ENCODE data around the gene FFAR1.

The FFAR1 gene

GRCh38 chr19:35360880-35361420 is 13.2 kb downstream of the FFAR1 start:
- no peak overlapping the region for H3K4me3 ChIP-seq (ENCODE audit: low read depth, low read length)
- no peak for TF ChIP-seq CTCF (IDR thresholded peaks at IDR 0.05; ENCODE audit: insufficient read depth, low read depth, low read length, missing control alignments)
- no peak for DNase-seq (ENCODE audit: low read depth)

GRCh38 chr19:35362261-35363000 is 14.7 kb downstream of the FFAR1 start:
- DNase-seq (ENCODE audit: low read depth): no peak

GRCh38 chr19:35363001-35363590 is 15.4 kb downstream of the FFAR1 start:
- DNase-seq (ENCODE audit: low read depth): no peak
- no peak for TF ChIP-seq CTCF (IDR thresholded peaks at IDR 0.05; ENCODE audit: insufficient read depth, low read depth, low read length, missing control alignments)
- H3K4me3 ChIP-seq (ENCODE audit: low read depth, low read length): no peak overlapping the region

More at GRCh38 chr19:35362261-35363000, 14.7 kb downstream of the FFAR1 start:
- TF ChIP-seq CTCF (IDR thresholded peaks at IDR 0.05; ENCODE audit: insufficient read depth, low read depth, low read length, missing control alignments): no peak
- H3K4me3 ChIP-seq (ENCODE audit: low read depth, low read length): no peak overlapping the region

GRCh38 chr19:35363711-35364425 is 16.2 kb downstream of the FFAR1 start:
- no peak for TF ChIP-seq CTCF (IDR thresholded peaks at IDR 0.05; ENCODE audit: insufficient read depth, low read depth, low read length, missing control alignments)
- DNase-seq (ENCODE audit: low read depth): no peak
- H3K4me3 ChIP-seq (ENCODE audit: low read depth, low read length): no peak overlapping the region

- H3K4me3 ChIP-seq (ENCODE audit: low read depth, low read length): no peak overlapping the region
- TF ChIP-seq CTCF (IDR thresholded peaks at IDR 0.05; ENCODE audit: insufficient read depth, low read depth, low read length, missing control alignments): no peak
- DNase-seq (ENCODE audit: low read depth): no peak
Measured at GRCh38 chr19:35365303-35365702, 17.6 kb downstream of the FFAR1 start.

- no peak for DNase-seq (ENCODE audit: low read depth)
- no peak overlapping the region for H3K4me3 ChIP-seq (ENCODE audit: low read depth, low read length)
- TF ChIP-seq CTCF (IDR thresholded peaks at IDR 0.05; ENCODE audit: insufficient read depth, low read depth, low read length, missing control alignments): no peak
Measured at GRCh38 chr19:35368378-35368777, 20.7 kb downstream of the FFAR1 start.

Data from GM12865 (cell line).